ENCODE measurements around the gene CHPF. TPM values are rescaled to one million over a fixed set of nuclear protein-coding genes. Genes with fewer than 3 reads are reported as not detected.

Gene CHPF, protein sequence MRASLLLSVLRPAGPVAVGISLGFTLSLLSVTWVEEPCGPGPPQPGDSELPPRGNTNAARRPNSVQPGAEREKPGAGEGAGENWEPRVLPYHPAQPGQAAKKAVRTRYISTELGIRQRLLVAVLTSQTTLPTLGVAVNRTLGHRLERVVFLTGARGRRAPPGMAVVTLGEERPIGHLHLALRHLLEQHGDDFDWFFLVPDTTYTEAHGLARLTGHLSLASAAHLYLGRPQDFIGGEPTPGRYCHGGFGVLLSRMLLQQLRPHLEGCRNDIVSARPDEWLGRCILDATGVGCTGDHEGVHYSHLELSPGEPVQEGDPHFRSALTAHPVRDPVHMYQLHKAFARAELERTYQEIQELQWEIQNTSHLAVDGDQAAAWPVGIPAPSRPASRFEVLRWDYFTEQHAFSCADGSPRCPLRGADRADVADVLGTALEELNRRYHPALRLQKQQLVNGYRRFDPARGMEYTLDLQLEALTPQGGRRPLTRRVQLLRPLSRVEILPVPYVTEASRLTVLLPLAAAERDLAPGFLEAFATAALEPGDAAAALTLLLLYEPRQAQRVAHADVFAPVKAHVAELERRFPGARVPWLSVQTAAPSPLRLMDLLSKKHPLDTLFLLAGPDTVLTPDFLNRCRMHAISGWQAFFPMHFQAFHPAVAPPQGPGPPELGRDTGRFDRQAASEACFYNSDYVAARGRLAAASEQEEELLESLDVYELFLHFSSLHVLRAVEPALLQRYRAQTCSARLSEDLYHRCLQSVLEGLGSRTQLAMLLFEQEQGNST
- 32.2 TPM for total RNA-seq

DNA sequence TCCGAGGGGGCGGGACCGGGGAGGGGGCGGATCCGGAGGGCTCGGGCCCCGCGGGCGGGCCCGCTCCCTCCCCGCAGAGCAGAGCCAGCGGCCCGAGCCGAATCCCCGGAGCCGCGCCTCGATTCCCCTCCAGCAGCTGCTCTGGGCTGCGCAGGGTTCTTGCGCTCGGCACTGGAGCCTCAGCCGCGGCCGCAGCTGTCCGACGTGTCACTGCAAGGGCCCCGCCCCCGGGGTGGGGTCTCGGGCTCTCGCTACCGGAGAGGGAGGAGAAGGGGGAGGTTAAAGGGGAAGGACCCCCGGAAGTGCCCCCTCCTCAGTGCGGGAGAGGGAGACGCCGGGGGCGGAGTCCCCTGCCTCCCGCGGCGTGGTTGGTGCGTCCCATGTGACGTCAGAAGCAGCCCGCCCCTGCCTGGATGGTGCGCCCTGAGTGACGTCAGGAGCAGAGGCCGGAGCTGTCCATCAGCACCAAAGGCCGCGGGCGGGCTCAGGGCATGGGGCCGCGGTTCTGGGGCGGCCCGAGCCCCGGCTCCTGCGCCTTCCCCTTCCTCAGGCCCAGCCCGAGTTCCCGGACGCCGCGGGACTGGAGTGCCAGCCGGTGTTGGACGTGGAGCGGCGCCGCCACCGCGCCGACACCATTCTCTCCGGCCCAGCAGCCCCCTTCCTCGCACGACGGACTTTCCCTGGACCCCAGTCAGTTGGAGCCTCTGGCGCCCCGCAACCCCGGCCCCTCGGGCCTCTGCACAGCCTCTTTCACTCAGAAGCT, at the start of gene CHPF, which contains the start of gene TMEM198:
TSS of gene CHPF (minus strand) at position 214 of the 763 bp plus-strand sequence. CDS start 271 bp downstream, outside the sequence.
TSS of gene TMEM198 (plus strand) at position 433 of the 763 bp plus-strand sequence. CDS start 700 bp downstream, outside the sequence.

DNA sequence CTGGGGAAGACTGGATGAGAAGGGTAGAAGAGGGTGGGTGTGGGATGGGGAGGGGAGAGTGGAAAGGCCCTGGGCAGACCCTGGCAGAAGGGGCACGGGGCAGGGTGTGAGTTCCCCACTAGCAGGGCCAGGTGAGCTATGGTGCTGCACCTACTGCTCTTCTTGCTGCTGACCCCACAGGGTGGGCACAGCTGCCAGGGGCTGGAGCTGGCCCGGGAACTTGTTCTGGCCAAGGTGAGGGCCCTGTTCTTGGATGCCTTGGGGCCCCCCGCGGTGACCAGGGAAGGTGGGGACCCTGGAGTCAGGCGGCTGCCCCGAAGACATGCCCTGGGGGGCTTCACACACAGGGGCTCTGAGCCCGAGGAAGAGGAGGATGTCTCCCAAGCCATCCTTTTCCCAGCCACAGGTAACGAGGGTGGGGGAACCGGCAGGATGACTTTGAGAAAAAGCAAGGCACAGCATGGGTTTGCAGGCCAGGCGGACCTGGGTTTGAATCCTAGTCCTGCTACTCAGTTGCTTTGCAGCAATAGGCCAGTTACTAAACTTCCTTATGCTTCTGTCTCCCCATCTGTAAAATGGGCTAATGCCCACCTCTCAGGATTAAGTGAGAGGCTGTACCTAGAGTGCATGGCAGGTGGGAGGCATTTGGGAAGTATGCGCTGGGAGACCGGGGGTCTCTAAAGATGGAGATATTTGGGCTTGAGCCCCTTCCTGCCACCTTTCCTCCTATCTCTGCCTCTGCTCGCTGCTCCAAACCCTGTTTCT, 28.8 kb upstream of the CHPF start, which contains the start of gene INHA:
TSS of gene INHA (plus strand) at position 74 of the 765 bp plus-strand sequence. CDS start at position 139, 65 bp downstream.

DNA sequence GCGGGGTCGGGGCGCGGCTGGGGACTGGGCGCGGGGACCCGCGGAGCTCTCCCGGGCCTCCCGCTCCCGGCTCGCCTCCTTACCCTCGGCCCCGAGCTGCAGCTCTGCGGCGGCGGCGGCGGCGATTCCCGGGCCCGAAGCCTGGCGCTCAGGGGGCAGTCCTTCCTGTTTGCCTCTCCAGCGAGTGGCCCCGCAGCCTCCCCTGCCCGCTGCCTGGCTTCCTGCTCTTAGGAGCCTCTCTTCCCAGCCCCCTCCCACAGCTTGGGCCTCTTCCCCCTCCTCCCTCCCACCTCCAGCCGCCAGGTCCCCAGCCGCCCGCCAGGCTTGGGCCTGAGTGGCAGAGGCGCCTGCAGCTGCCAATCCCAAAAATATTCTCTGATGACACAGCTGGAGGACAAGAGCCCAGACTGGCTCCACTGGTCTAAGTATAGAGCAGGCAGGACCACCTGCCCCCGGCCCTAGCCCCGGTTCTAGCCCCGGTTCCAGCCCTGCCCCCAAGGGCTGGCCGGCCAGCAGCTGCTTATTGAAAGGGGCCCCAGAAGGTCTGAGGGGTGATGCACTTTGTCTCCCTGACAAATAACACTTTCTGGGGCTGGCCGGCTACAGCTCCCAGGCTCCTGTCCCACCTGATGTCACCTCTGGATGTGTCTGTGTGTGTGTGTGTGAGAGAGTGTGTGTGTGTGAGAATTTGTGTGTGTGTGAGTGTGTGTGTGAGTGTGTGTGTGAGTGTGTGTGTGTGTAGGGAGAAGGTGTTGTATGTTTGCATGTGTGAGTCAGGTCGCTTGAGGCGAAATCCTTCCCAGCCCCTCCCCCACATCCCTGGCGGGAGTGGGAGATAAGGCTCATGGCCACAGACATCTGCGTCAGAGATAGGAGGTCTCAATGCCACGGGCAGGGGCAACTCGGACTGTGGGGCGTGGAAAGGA, 28.0 kb upstream of the CHPF start, which contains the start of gene OBSL1:
TSS of gene OBSL1 (minus strand) at position 229 of the 926 bp plus-strand sequence. CDS start 307 bp downstream, outside the sequence.

DNA sequence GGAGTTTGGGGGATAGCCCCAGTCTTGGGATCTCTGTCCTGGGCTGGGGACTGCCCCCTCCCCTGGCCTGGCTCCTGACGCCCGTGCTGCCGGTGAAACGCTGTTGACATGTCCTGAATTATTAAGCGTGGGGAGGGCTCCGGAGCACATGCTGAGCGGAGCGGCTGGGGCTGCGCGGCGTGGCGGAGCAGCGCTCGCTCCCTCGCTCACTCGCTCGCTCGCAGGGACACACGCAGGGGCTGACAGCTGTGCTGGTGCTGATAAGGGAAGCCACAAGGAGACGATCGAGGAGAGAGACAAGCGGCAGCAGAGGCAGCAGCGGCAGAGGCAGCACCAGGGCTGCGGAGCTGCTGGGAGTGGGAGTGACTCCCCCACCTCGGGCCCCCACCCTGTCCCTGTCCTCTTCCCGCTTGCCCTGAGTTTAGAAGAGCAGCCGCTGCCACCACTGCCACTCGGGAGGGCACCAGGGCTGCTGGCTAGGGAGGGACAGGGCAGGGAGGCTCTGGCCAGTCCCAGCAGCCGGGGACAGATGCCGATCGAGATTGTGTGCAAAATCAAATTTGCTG, 29.3 kb downstream of the CHPF start, which contains the start of gene ASIC4:
TSS of gene ASIC4 (plus strand) at position 287 of the 566 bp plus-strand sequence. CDS start at position 530, 243 bp downstream.

DNA sequence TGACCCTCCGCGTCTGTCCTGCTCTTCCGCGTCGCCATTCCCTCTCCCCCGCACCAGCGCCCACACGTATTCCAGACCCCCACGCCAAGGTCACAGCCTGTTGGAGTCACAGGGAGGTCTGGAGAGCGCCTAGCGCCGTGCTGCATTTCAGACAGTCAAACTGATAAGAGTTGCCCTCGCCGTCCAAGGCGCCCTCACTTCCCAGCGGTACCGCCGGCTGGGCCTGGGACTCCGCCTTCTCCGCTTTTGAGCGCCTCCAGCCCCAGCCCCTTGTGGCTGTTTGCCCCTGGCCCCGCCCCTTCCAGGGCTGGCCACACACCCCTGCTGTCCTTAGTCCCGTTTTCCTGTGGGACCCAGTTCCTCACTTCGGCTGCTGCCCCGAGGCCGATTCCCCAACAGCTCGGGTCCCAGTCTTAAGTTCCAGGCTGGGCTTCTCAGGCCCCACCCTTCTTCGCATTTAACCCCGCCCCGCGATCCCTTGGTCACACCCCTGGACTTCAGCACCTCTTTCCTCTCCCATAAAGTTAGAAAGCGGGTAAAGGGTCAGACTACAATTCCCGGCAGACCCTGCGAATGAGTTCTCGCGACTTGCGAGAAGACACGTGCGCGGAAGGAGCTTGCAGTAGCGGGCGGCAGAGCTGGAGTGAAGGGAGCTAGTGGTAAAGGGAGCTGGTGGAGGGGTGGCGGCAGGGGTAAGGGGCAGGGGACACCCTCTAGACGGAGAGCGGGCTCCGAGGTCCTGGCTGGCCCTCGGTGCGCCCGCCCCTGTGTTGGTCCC, 45.1 kb downstream of the CHPF start, which contains the start of gene GMPPA:
TSS of gene GMPPA (plus strand) at position 612 of the 778 bp plus-strand sequence. CDS start 1,085 bp downstream, outside the sequence.

Small RNA genes within 50 kb of the gene (small RNA-seq; reads per million reads assigned to genes)
- not detected for gene MIR3132 (ENCODE audit: low replicate concordance)
- gene RN7SKP213 (ENCODE audit: low replicate concordance): not detected

Other genes starting within 250 kb of the CHPF start
- gene PTPRN, start 234.4 kb downstream of the CHPF start, total RNA-seq: 30.7 TPM
- gene RESP18, start 211.1 kb downstream of the CHPF start, total RNA-seq: not detected
- gene DNPEP, start 155.9 kb downstream of the CHPF start, total RNA-seq: 17.2 TPM
- gene DES, start 125.4 kb downstream of the CHPF start, total RNA-seq: not detected
- gene SPEG, start 109.0 kb downstream of the CHPF start, total RNA-seq: 24.7 TPM
- gene GMPPA, start 44.9 kb downstream of the CHPF start, total RNA-seq: 11.3 TPM
- 4.1 TPM for gene ASIC4, start 29.3 kb downstream of the CHPF start, total RNA-seq
- 15.7 TPM for gene TMEM198, start 219 bp upstream of the CHPF start, total RNA-seq
- gene OBSL1, start 27.7 kb upstream of the CHPF start, total RNA-seq: 79.5 TPM
- gene INHA, start 28.5 kb upstream of the CHPF start, total RNA-seq: not detected
- gene STK11IP, start 54.0 kb upstream of the CHPF start, total RNA-seq: 24.4 TPM
- 34.4 TPM for gene SLC4A3, start 83.8 kb upstream of the CHPF start, total RNA-seq